Kidney (tissue), 14 donors: Measurements from ENCODE around the gene MRPL49. TPM values are rescaled to one million over a fixed set of nuclear protein-coding genes. Genes with fewer than 3 reads are reported as not detected.
A peak's percentile ranks its signal among the peaks of the same experiment; 100 is the strongest.

Experiments
- DNase-seq, 5 donors: peaks; one replicate each; pipeline ENCODE4 v3.0.0-alpha.2; 2013 to 2020
- FAIRE-seq: peaks from 2 replicates; lab custom pipeline; 2012; peaks lifted over from hg19 to GRCh38; lab: Jason Lieb, UNC
- H3K27ac ChIP-seq, 2 donors: one replicate each; pipeline ENCODE4 v1.7.0; 2013; ENCODE audit warnings: low read depth in 2 of 2, low read length in 2 of 2, inconsistent platforms in 1 of 2
- H3K27me3 ChIP-seq: one replicate; pipeline ENCODE4 v1.7.1; 2013; ENCODE audit warnings: low read length, inconsistent platforms; ENCODE audit not compliant: control insufficient read depth, insufficient read depth
- H3K36me3 ChIP-seq, 3 donors: one replicate each; pipeline versions ENCODE4 v1.7.0 to v1.7.1; 2013; ENCODE audit warnings: low read length in 3 of 3, control low read depth in 1 of 3, inconsistent platforms in 1 of 3; ENCODE audit not compliant: insufficient read depth in 3 of 3, control insufficient read depth in 2 of 3
- H3K4me1 ChIP-seq, 3 donors: one replicate each; pipeline versions ENCODE4 v1.7.0 to v1.7.1; 2013; ENCODE audit warnings: low read length in 3 of 3, inconsistent platforms in 1 of 3, low read depth in 1 of 3; ENCODE audit not compliant: control insufficient read depth in 2 of 3, insufficient read depth in 2 of 3
- H3K4me3 ChIP-seq, 3 donors: one replicate each; pipeline versions ENCODE4 v1.7.0 to v1.8.1; 2013; ENCODE audit warnings: low read length in 3 of 3, control low read depth in 1 of 3, inconsistent platforms in 1 of 3
- H3K9ac ChIP-seq, 3 donors: one replicate each; pipeline versions ENCODE4 v1.7.0 to v1.7.1; 2013; ENCODE audit warnings: low read length in 3 of 3, control low read depth in 1 of 3, inconsistent platforms in 1 of 3
- H3K9me3 ChIP-seq, 3 donors: one replicate each; pipeline versions ENCODE4 v1.7.0 to v1.7.1; 2013; ENCODE audit warnings: low read length in 3 of 3, control low read depth in 1 of 3, inconsistent platforms in 1 of 3; ENCODE audit not compliant: control insufficient read depth in 2 of 3, insufficient read depth in 1 of 3
- CTCF ChIP-seq: IDR thresholded peaks from 3 replicates; pipeline ENCODE4 v1.5.1; 2012; ENCODE audit warnings: mild to moderate bottlenecking, moderate library complexity, borderline replicate concordance; ENCODE audit not compliant: insufficient read depth; ENCODE audit errors: extremely low read depth
- intact Hi-C: fragments of 100-400 bp; cut with DNase I; formaldehyde crosslinking; loops from one replicate; pipeline ENCODE4 v1.11.1; 2022
- polyA plus RNA-seq: library from polyadenylated mRNA; stranded (reverse); fragments of 350-450 nt; fragmentation: Illumina TruSeq; extraction: RNeasy Lipid Tissue Mini Kit (QIAGEN cat#74804); gene quantifications from one replicate; pipeline ENCODE4 v1.2.3, GENCODE V29; 2014; ENCODE audit warnings: low read depth, low replicate concordance; ENCODE audit not compliant: insufficient read depth
- total RNA-seq: library from RNA; stranded (reverse); fragmentation: NEBNext Ultra II Directional; extraction: Animal tissue kit (Norgen Biotek cat#: 25700); gene quantifications from one replicate; pipeline ENCODE4 v1.2.1, GENCODE V29; 2021
- donor health status: control.
- donor health status: control.
- donor health status: control.
- donor health status: control.
- donor health status: control.
- donor health status: DM: yes; HTN: yes; CAD: no.
- donor health status: Normal renal cell carcinoma (clear cell type).

The MRPL49 gene
- total and polyA plus RNA-seq, 2 donors from 2014 or later, result 53.3 to 76.7 TPM

GRCh38 chr11:65136515-65137096 lies 14.5 kb downstream of the MRPL49 start:
- no peaks in the 10 kb centered on the region for H3K27me3 ChIP-seq
- peaks cover 0 to 9% (median 0%) of the 10 kb centered on the region in 3 donors for H3K36me3 ChIP-seq
- H3K4me3 ChIP-seq, result no peak overlapping the region
- H3K9me3 ChIP-seq, result no peaks in the 10 kb centered on the region
- intact Hi-C loops, result no loop called here
- peaks cover 3 to 19% (median 15%) of the 10 kb centered on the region in 3 donors for H3K4me1 ChIP-seq
- H3K27ac ChIP-seq, result peak overlapping the region; percentile 0 to 18
- DNase-seq, result peak in 1 of 5 donors; percentile 4
- H3K9ac ChIP-seq, result peak overlapping the region in 1 of 3 donors; percentile 1
- TF ChIP-seq CTCF, result no peak
- no peak for FAIRE-seq

- no peak overlapping the region for H3K27ac ChIP-seq
- H3K9me3 ChIP-seq, result no peaks in the 10 kb centered on the region
- no peak overlapping the region for H3K4me3 ChIP-seq
- H3K4me1 ChIP-seq, result peaks cover 0 to 5% (median 2%) of the 10 kb centered on the region in 3 donors
- H3K36me3 ChIP-seq, result no peaks in the 10 kb centered on the region
- no peaks in the 10 kb centered on the region for H3K27me3 ChIP-seq
- no peak for FAIRE-seq
- intact Hi-C loops, result no loop called here
- no peak for TF ChIP-seq CTCF
- H3K9ac ChIP-seq, result no peak overlapping the region
- no peak for DNase-seq
These were observed 19.9 kb downstream of the MRPL49 start for GRCh38 chr11:65141896-65142494.

GRCh38 chr11:65147352-65148075 lies 25.4 kb downstream of the MRPL49 start:
- H3K36me3 ChIP-seq, result no peaks in the 10 kb centered on the region
- no peak for FAIRE-seq
- H3K27ac ChIP-seq, result no peak overlapping the region
- no peak overlapping the region for H3K4me3 ChIP-seq
- no peaks in the 10 kb centered on the region for H3K9me3 ChIP-seq
- intact Hi-C loops, result no loop called here
- H3K27me3 ChIP-seq, result no peaks in the 10 kb centered on the region
- no peak for DNase-seq
- peaks cover 0 to 10% (median 8%) of the 10 kb centered on the region in 3 donors for H3K4me1 ChIP-seq
- no peak for TF ChIP-seq CTCF
- no peak overlapping the region for H3K9ac ChIP-seq
